RPMI8226 (cell line): Measurements from ENCODE around the gene OXTR.
"Not testable (repeated sequence)": the region's sequence is repeated elsewhere in the genome, so short reads cannot be mapped to it uniquely, and the experiment has no call there.

Experiments
- DNase-seq: peaks from one replicate; pipeline ENCODE4 v3.0.0-alpha.2; 2015

The OXTR gene

DNA sequence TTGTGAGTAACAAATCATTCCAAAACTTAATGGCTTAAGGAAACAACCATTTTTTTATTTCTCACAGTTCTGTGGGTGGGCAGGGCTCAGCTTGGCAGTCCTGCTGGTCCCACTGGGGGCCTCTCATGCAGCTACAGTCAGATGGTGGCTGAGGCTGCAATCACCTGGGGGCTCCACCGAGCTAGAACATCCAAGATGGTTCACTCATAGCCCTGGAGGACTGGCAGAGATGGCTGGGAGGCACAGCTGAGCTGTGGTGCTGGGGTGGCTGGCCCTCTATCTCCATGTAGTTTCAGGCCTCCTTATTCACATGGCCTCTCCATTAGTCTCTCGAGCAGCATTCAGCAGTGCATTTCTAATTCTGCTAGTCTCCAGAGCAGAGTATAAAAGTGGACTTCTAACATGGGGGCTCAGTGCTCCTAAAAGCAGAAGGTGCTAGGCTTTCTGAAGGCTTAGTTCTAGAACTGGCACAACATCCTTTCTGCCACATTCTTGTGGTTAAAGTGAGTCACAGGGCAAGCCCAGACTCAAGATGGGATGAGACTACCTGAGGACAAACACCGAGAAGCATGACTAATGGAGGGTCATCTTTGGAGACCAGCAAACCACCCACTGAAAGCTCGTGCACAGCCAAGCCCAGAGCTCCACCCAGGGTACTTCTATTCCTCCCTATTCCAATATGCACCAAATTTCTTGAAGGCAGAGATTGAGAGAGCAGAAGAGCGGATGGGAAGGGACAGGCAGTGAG, 29.5 kb downstream of the OXTR start:
- DNase-seq = peak; percentile 41

DNA sequence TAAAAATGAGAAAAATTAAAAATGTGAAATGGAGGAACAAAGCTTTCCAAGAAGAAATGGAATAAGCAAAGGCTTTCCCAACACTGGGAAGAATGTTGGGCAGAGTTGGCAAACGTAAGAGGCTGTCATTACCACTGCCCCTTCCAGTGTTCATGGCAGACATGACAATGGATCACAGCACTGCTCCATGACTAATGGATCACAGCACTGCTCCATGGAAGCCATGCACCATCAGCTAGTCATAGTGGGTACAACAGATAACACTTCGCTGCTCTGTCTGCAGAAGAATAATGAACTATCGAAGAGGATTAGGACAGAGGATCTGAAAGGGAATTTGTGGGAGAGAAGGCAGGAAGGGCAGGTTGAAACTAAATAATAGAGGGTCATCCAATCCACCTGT, 30.8 kb downstream of the OXTR start:
- no peak for DNase-seq

GRCh38 chr3:8737823-8738222, 31.6 kb downstream of the OXTR start:
- DNase-seq = no peak

DNA sequence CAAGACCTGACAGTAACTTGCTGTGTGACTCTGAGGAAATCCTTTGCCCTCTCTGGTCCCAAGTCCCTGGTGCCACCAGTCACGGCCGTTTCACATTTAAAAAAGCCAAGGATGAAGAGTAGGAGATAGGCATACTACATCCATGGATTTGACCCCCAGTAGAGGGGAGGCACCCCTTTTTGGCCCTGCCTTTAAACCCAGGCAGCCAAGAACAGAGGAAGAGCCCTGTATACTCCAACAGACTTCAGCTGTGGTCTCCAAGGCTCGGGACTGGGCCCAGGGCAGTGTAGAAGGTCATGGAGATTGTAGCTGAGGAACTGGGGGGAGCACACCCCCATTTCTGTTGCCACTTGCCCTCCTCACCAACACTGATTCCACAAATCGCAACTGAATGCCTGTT, 32.1 kb downstream of the OXTR start:
- no peak for DNase-seq

GRCh38 chr3:8736436-8736835, 33.0 kb downstream of the OXTR start:
- DNase-seq = no peak

GRCh38 chr3:8734908-8735307, 34.5 kb downstream of the OXTR start:
- no peak for DNase-seq

DNA sequence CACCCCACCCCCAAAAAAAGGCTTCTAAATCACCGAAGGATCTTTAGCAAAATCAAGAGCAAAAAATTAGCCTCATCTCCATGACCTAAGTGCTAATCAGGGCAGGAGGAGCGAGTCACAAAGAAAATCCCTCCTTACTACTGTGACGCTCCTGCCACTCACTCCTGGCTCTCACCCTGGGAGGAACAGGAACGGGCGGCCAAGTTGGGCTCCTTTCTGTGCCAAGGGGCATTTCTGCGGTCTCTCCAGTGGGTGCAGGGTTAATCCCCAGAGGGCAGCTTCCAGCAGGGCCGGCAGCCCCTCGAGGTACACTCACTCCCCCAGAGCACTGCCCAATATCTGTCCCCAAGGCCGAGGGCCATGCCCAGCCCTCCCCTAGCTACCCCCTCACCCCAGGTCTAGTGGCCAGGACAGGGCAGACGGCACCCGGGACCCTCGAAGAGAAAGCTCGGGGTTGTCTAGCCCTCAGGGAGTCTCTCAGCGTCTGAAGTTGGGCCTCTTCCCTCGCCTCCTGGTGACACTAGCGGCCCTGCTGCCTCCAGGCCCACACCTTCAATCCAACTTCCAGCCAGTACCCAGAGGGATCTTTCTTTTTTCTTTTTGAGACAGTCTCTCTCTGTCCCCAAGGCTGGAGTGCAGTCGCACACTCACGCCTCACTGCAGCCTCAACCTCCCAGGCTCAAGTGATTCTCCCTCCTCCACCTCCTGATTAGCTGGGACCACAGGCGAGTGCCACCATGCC, 35.1 kb downstream of the OXTR start:
- no peak for DNase-seq

- DNase-seq = no peak
Observed at GRCh38 chr3:8733332-8734094, 35.9 kb downstream of the OXTR start, which contains the start of gene CAV3. TSS of gene CAV3 (plus strand) at chr3:8733802. CDS start at chr3:8733877, 75 bp downstream.

DNA sequence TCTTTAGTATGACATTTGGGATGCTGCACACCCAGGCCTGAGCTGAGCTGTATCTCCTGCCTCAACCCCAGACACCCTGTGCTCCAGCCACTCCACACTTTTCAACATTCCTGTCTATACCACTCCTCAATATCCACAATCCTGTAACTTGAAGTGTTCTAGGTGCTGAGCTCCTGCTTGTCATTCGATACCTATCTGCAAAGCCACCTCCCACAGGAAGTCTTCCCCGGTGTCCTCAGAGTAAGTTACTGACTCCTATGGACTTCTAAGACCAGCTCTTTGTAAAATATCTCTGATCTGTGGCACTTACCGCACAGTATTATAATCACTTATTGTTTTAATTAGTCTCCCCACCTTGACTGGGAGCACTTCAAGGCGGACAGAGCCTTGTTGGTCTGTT, 37.0 kb downstream of the OXTR start:
- no peak for DNase-seq

DNA sequence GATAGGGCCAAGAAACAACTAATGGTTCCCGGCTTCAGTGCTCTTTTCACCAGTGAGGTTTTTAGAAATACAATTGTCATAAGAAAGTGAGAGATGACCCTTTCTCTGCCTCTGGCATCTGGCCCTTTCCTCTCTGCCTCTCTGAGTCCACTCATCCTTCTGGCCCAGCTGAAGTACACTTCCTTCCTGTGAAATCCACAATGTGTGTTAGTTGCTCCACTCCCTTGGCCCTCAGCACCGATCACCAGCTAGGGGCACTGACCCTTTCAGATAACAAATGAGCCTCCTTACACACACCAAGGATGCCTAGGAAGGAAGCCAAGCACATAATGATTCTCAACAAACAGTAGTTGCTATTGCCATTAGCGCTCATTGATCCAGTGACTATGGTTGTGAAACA, 38.8 kb downstream of the OXTR start:
- no peak for DNase-seq

DNA sequence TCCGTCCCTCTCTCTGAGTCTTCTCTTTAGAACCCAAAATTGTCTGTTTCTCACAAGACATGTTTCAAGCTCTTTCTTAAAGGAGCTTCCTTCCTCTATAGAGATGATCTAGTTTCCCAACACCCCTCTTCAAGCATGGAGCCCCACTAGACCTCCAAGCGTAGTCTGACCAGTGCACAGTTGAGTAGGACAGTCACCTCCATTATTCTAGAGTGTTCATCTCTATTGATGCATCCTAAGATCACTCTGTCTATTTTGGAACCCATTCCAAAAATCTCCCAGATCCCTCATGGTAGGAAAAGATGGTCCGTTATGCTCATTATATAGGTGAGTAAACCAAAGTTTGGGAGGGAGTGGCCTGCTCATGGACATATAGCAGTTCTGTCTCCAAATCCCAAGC, 39.9 kb downstream of the OXTR start:
- DNase-seq = no peak

- DNase-seq = no peak
Observed at GRCh38 chr3:8727605-8728512, 41.6 kb downstream of the OXTR start.

- DNase-seq = no peak
Observed at GRCh38 chr3:8724108-8724752, 45.2 kb downstream of the OXTR start.

DNA sequence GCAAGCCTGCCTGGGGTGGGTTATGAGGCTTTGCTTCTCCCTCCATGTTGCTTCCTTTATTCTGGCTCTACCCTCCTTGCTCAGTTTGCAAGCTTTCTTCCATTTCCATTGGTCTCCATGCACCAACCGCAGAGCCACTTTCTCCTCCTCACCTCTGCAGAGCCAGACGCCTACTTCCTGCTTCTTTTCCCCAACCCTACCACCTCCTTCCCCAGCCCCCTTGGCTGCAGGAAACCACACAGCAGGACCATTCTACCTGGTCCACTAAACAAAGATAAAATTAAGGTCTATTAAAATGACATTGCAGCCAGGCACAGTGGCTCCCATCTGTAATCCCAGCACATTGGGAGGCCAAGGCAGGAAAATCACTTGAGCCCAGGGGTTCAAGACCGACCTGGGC, 45.8 kb downstream of the OXTR start:
- DNase-seq = no peak

DNA sequence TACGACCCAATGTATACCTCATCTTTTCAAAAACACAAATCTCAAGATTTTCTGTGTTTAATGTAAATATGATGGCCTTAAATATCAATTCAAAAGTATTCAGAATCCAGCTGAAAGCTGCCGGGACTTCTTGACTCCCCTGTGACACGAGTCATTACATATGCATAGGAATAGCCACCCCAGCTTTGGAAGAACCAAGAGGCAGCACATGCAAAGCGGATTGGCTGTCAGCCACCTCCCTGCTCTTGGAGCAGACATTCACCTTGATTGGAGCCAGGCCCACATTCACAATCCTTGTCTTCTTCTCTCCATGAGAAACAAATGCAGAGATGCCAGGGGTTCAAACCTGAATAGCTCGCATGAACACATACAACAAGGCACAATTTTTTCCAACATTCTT, 46.6 kb downstream of the OXTR start:
- DNase-seq = no peak

GRCh38 chr3:8715757-8716156, 53.7 kb downstream of the OXTR start:
- DNase-seq = not testable (repeated sequence)

GRCh38 chr3:8713901-8714759, 55.3 kb downstream of the OXTR start:
- DNase-seq = peak; percentile 35

DNA sequence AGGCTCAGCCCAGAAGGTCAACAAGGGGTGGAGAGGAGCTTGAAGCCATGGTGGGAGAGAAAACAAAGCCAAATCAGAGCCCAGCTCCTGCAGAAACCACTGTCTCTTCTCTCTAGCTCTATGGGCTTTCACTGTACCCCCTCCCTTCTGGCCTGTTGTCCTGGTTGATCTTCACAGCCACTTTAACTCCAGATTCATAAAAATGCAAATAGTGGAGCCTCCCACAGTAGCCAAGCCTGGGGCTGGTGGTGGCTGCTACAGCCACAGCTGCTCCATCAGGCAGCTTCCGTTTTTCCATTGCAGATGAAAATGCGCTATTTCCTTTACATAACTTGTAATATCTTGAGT, 56.5 kb downstream of the OXTR start:
- DNase-seq = peak; percentile 74

GRCh38 chr3:8712045-8712907, 57.1 kb downstream of the OXTR start:
- peak; percentile 89 for DNase-seq
